Peyer's patch (tissue), 4 donors: ENCODE data around the gene WDR18.

Source experiments
- POLR2A ChIP-seq, 2 donors: fragments of 450-650 bp; IDR thresholded peaks; one replicate each; pipeline ENCODE4 v1.5.1; 2017; ENCODE audit warnings: antibody characterized with exemption in 2 of 2, mild to moderate bottlenecking in 2 of 2, moderate library complexity in 2 of 2
- TF ChIP-seq, protein P1 (sequence below), 6 experiments: fragments of 450-650 bp in 4 of 6; fragments of 200-600 bp in 2 of 6; sonication (generic) in 1 of 6; IDR thresholded peaks; one replicate each; pipeline ENCODE4 v1.5.1; 2017 to 2019; ENCODE audit warnings: antibody characterized with exemption in 6 of 6, mild to moderate bottlenecking in 3 of 6, moderate library complexity in 1 of 6

DNA sequence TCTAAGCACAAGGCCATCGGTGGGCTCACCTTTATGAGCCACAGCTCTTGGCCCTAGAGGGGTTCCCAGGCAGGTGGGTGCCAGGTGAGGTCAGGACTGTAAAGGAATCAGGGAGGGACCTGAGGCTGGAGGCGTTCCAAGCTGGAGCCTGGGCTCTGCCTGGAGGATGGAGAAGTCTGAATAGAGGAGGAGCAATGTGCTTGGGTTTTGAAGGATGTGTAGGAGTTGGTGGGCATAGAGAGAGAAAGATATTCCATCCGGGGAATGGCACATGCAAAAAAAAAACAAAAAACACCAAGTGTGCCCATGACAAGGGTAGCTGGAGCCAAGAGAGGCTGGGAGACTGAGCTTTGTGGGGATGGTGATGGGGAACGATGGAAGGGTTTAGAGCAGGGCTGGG lies 18.5 kb downstream of the WDR18 start:
- TF ChIP-seq, protein P1, sequence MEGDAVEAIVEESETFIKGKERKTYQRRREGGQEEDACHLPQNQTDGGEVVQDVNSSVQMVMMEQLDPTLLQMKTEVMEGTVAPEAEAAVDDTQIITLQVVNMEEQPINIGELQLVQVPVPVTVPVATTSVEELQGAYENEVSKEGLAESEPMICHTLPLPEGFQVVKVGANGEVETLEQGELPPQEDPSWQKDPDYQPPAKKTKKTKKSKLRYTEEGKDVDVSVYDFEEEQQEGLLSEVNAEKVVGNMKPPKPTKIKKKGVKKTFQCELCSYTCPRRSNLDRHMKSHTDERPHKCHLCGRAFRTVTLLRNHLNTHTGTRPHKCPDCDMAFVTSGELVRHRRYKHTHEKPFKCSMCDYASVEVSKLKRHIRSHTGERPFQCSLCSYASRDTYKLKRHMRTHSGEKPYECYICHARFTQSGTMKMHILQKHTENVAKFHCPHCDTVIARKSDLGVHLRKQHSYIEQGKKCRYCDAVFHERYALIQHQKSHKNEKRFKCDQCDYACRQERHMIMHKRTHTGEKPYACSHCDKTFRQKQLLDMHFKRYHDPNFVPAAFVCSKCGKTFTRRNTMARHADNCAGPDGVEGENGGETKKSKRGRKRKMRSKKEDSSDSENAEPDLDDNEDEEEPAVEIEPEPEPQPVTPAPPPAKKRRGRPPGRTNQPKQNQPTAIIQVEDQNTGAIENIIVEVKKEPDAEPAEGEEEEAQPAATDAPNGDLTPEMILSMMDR (IDR thresholded peaks at IDR 0.05) = no peak
- TF ChIP-seq POLR2A (IDR thresholded peaks at IDR 0.05) = no peak
